ENCODE data around the gene TSEN54. TPM values are rescaled to one million over a fixed set of nuclear protein-coding genes. Genes with fewer than 3 reads are reported as not detected.

The TSEN54 gene
- total RNA-seq = 5.8 and 8.2 TPM in 2 replicates

DNA sequence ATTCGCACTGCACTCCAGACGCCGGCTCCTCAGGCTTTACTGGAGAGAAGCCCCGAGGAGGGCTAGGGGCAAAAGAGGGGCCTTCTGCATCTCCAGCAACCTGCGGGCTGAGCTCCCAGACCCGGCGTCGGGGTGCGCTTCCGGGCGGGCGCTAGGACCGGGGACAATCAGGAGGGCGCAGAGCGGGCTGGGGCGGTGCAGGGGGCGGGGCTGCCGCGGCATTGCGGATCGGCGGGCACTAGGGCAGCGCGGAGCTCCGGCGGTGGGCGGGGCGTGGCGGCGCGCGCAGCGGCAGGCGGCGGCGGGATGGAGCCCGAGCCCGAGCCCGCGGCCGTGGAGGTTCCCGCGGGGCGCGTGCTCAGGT is at the start of gene TSEN54:
TSEN54 (plus strand) TSS at position 274 of the 364 bp plus-strand sequence; CDS start at position 307, 33 bp downstream.

DNA sequence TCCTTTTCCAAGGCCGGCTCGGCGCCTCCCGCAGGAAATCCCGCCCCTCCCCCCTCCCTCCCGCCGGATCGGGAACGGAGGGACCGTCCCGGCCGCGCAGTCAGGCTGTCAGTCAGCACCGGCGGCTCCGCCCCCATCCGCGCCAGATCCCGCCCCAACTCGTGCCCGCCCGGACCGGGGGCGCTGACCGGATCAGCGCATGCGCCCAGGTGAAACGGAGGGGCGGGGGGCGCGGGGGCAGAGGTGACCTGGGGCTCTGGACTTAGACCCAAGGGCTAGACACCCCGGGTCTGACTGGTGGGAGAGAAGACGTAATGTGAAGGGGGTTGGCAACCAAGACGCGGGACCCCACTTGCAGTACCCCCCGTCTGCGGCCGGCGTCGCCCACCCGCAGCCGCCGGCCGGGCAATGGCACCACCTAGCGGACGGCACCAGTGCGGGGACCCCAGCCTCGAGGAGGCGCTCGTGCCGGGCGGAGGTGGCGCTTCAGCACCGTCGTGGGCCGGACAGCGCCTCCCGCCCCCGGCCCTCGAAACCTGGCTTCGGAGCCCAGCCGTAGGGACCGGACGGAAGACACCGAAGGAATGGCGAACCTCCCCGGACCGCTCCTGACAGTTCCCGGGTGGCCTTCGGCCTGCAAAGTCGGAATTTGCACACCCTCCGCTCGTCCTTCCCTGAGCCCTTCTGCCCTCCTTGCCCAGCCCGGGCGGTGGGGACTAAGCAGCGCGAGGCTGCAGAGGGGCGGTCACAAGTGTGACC is 653 bp upstream of the TSEN54 start, which contains the start of gene CASKIN2:
CASKIN2 (minus strand) TSS at position 42 of the 759 bp plus-strand sequence. CDS start 1,733 bp downstream, outside the sequence.

DNA sequence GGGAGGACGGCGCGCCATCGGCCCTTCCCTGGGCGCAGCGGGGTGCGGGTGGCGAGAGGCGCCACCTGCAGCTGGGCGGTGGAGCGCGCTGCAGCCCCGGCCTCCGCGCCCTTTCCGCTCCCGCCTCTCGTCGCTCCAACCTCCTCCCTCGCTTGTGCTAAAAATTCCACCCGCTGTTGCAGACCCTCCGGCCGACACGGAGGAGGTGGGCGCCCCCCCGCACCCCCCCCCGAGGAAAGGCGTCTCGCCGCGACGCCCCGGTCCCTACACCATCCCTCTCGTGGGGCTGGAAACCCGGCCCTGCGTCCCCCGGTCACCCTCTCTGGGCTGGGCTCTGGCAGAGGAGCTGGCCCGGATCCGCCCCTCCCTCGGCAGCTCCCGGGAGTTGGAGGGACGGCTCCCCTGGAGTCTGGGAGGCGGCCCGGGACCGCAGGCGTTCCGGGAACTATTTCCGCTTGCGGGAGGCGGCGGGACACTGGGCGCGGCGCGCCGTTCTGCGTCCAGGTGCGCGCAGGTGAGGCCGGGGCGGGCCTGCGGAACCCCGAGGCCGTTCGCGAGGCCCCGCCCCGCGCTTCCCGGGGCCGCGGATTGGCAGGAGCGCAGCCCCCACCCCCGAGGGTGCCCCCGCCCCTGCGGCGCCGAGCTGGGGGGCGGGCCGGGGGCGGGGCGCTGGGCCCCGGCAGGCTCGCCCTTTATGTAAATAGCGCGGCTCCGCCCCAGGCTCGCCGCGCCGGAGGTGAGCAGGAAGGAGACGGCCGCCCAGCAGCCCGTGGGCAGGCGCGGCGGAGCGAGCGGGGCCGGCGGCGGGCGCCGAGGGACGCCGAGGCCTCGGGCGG is 8.9 kb downstream of the TSEN54 start, which contains the start of gene LLGL2:
LLGL2 (plus strand) TSS at position 728 of the 836 bp plus-strand sequence. CDS start 17,730 bp downstream, outside the sequence.

Other genes with a start within 250 kb of the TSEN54 start
- gene MIF4GD, start 245.3 kb upstream of the TSEN54 start, total RNA-seq = 11.6 and 11.9 TPM in 2 replicates
- 4.1 and 7.9 TPM in 2 replicates for gene SLC25A19, start 227.1 kb upstream of the TSEN54 start, total RNA-seq
- gene GRB2, start 110.8 kb upstream of the TSEN54 start, total RNA-seq = 74.9 and 81.5 TPM in 2 replicates
- 17.8 and 21.5 TPM in 2 replicates for gene TMEM94, start 59.9 kb upstream of the TSEN54 start, total RNA-seq
- 5.4 and 7.8 TPM in 2 replicates for gene CASKIN2, start 991 bp upstream of the TSEN54 start, total RNA-seq
- 0.40 and 0.44 TPM in 2 replicates for gene LLGL2, start 9.2 kb downstream of the TSEN54 start, total RNA-seq
- 2.9 and 3.3 TPM in 2 replicates for gene MYO15B, start 71.3 kb downstream of the TSEN54 start, total RNA-seq
- gene SMIM5, start 116.9 kb downstream of the TSEN54 start, total RNA-seq = 0.12 TPM in 1 of 2 replicates, not detected in the other
- gene RECQL5, start 150.6 kb downstream of the TSEN54 start, total RNA-seq = 14.3 and 15.6 TPM in 2 replicates
- 51.7 and 62.6 TPM in 2 replicates for gene SAP30BP, start 150.8 kb downstream of the TSEN54 start, total RNA-seq
- 0.37 and 0.40 TPM in 2 replicates for gene ITGB4, start 204.9 kb downstream of the TSEN54 start, total RNA-seq
- gene GALK1, start 248.7 kb downstream of the TSEN54 start, total RNA-seq = 44.9 and 46.5 TPM in 2 replicates

Data from aortic smooth muscle cell (primary cell).